Activated CD8-positive, alpha-beta T cell treated with anti-CD3 and anti-CD28 coated beads, Interleukin-2, amount 10 ng/mL, durations not matched to agents 7 days and 5 days (primary cell): ENCODE results near the gene TEFM. TPM values are rescaled to one million over a fixed set of nuclear protein-coding genes. Genes with fewer than 3 reads are reported as not detected.

Experiments
- ATAC-seq: fragments of 150-1000 bp; cut with Tn5 transposase; one replicate; pipeline ENCODE4 v1.10.0; 2021; ENCODE audit warnings: moderate library complexity
- CTCF ChIA-PET: fragments of 350-600 bp; sonication (Branson Sonifier 250); formaldehyde crosslinking; loops from one replicate; lab custom pipeline; 2021; ENCODE audit warnings: antibody characterized with exemption; lab: Charles Lee
- POLR2A ChIA-PET: fragments of 350-600 bp; sonication (Branson Sonifier 250); formaldehyde crosslinking; loops from one replicate; lab custom pipeline; 2021; ENCODE audit warnings: antibody characterized with exemption; lab: Charles Lee
- DNase-seq: peaks from one replicate; pipeline ENCODE4 v3.0.0-alpha.2; 2020
- H3K27ac Mint-ChIP-seq: one replicate; pipeline ENCODE4 v1.8.0; 2021; ENCODE audit warnings: mild to moderate bottlenecking, mixed read lengths
- H3K27me3 Mint-ChIP-seq: one replicate; pipeline ENCODE4 v1.8.0; 2021; ENCODE audit warnings: low read depth, mixed read lengths
- H3K36me3 Mint-ChIP-seq: one replicate; pipeline ENCODE4 v1.8.0; 2021; ENCODE audit warnings: low read depth, mixed read lengths
- H3K4me1 Mint-ChIP-seq: one replicate; pipeline ENCODE4 v1.8.0; 2021; ENCODE audit warnings: low read depth, mixed read lengths
- H3K4me3 Mint-ChIP-seq: one replicate; pipeline ENCODE4 v1.8.0; 2021; ENCODE audit warnings: mild to moderate bottlenecking, mixed read lengths
- H3K9me3 Mint-ChIP-seq: one replicate; pipeline ENCODE4 v1.8.0; 2022; ENCODE audit warnings: mixed read lengths; ENCODE audit not compliant: insufficient read depth
- total RNA-seq, 2 experiments: library from RNA; stranded (reverse); gene quantifications; one replicate each; pipeline ENCODE4 v1.2.3, GENCODE V29; 2021

TEFM gene
- total RNA-seq, 2 experiments from 2014 or later, result 11.6 to 15.6 TPM

DNA sequence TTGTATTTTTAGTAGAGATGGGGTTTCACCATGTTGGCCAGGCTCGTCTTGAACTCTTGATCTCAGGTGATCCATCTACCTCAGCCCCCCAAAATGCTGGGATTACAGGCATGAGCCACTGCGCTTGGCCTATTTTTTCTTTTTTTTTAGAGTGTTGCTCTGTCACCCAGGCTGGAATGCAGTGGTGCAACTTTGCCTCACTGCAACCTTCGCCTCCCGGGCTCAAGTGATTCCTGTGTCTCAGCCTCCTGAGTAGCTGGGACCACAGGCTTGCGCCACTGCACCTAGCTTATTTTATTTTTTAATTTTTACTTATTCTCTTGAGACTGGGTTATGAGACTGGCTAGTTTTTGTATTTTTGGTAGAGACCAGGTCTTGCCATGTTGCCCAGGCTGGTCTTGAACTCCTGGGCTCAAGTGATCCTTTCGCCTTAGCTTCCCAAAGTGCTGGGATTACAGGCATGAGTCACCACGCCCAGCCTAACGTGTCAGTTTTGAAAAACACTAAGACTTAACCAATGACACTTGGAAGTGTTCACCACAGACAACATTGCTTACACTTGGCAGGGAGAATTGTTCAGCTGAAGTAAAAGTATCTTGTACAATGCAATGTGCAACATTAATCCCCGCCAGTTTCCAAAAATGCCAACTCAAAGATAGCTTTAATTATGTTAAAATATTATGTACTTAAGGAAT, 47.3 kb downstream of the TEFM start:
- H3K4me1 Mint-ChIP-seq, result no peaks in the 10 kb centered on the region
- H3K9me3 Mint-ChIP-seq, result no peaks in the 10 kb centered on the region
- ATAC-seq (no peak), DNase-seq (no peak)
- CTCF ChIA-PET, result no interaction called here
- H3K4me3 Mint-ChIP-seq, result no peak overlapping the region
- no peak overlapping the region for H3K27ac Mint-ChIP-seq
- peaks cover 42% of the 10 kb centered on the region for H3K36me3 Mint-ChIP-seq
- POLR2A ChIA-PET, result no interaction called here
- H3K27me3 Mint-ChIP-seq, result no peaks in the 10 kb centered on the region

GRCh38 chr17:30854146-30854545, 51.9 kb downstream of the TEFM start:
- Mint-ChIP-seq H3K27ac (no peak overlapping the region), H3K4me1 (no peaks in the 10 kb centered on the region), H3K9me3 (no peaks in the 10 kb centered on the region), H3K4me3 (no peak overlapping the region), H3K36me3 (peaks cover 41% of the 10 kb centered on the region), H3K27me3 (no peaks in the 10 kb centered on the region)
- no peak for DNase-seq
- no peak for ATAC-seq
- CTCF ChIA-PET, result interaction anchor here (1.7 kb wide), 1 partner anchor 28 kb away, joined by 4 read pairs; no protein-coding TSS in a partner anchor
- POLR2A ChIA-PET, result no interaction called here

Other genes starting within 250 kb of the TEFM start
- gene CRLF3, start 81.5 kb downstream of the TEFM start, total RNA-seq, result 10 to 100 TPM; 61.4 to 65.6 TPM
- 10 to 100 TPM; 33.5 to 37.0 TPM for gene ATAD5, start 74.3 kb downstream of the TEFM start, total RNA-seq
- 1 to 10 TPM in 1 of 2 experiments, under 1 TPM in 1; 0.39 to 1.1 TPM for gene ADAP2, start 15.7 kb upstream of the TEFM start, total RNA-seq
- gene RNF135, start 64.8 kb upstream of the TEFM start, total RNA-seq, result 1 to 10 TPM; 5.4 to 7.2 TPM
- 10 to 100 TPM; 16.7 to 17.4 TPM for gene NF1, start 188.7 kb upstream of the TEFM start, total RNA-seq